Astrocyte (in vitro differentiated cells and primary cell): ENCODE results near the gene IPO7.

Source experiments
- CTCF ChIP-seq: IDR thresholded peaks from 2 replicates; pipeline ENCODE4 v1.5.1; 2011; ENCODE audit warnings: low read depth, mild to moderate bottlenecking, inconsistent platforms, low read length, moderate library complexity; ENCODE audit not compliant: insufficient read depth
- EZH2 ChIP-seq: IDR thresholded peaks from 2 replicates; pipeline ENCODE4 v1.6.1; 2012; ENCODE audit warnings: mild to moderate bottlenecking, low read length, inconsistent platforms; ENCODE audit not compliant: insufficient read depth

GRCh38 chr11:9490376-9490775 lies 105.9 kb downstream of the IPO7 start:
- TF ChIP-seq EZH2 (no peak), CTCF (no peak)
